Muscle of leg (tissue), 11 donors: ENCODE data around the gene THSD7A. TPM values are rescaled to one million over a fixed set of nuclear protein-coding genes. Genes with fewer than 3 reads are reported as not detected.

Source experiments
- DNase-seq: peaks from one replicate; pipeline ENCODE4 v3.0.0; 2013
- H3K27ac ChIP-seq: one replicate; pipeline ENCODE4 v1.5.1; 2013; ENCODE audit warnings: mild to moderate bottlenecking, low read length, control low read depth
- H3K27me3 ChIP-seq: one replicate; pipeline ENCODE4 v1.6.1; 2013; ENCODE audit warnings: low read length; ENCODE audit not compliant: control insufficient read depth, insufficient read depth
- H3K36me3 ChIP-seq: one replicate; pipeline ENCODE4 v1.6.1; 2013; ENCODE audit warnings: low read length; ENCODE audit not compliant: control insufficient read depth, insufficient read depth
- H3K4me1 ChIP-seq: one replicate; pipeline ENCODE4 v1.6.1; 2013; ENCODE audit warnings: low read length; ENCODE audit not compliant: control insufficient read depth, insufficient read depth
- H3K4me3 ChIP-seq: one replicate; pipeline ENCODE4 v1.5.1; 2013; ENCODE audit warnings: low read length, control low read depth
- H3K9me3 ChIP-seq: replicated peaks from 2 replicates; pipeline ENCODE4 v1.6.1; 2013; ENCODE audit warnings: low read depth, low read length; ENCODE audit not compliant: control insufficient read depth
- WGBS: methylation state at CpG from one replicate; pipeline ENCODE4 v1.1.5; 2013; ENCODE audit warnings: missing lambda C conversion rate; ENCODE audit not compliant: insufficient coverage; 5-methylcytosine and 5-hydroxymethylcytosine counted together
- polyA plus RNA-seq, 8 donors: library from polyadenylated mRNA; unstranded; fragments of 120-200 nt; gene quantifications; one replicate each; pipeline versions ENCODE4 v1.2.1 to v1.2.3, GENCODE V29; 2013; ENCODE audit warnings: inconsistent platforms in 1 of 8, low replicate concordance in 1 of 8; ENCODE audit not compliant: insufficient read length in 8 of 8, insufficient read depth in 1 of 8
- total RNA-seq: library from RNA; stranded (reverse); fragments of 120-200 nt; gene quantifications from one replicate; pipeline ENCODE4 v1.2.4, GENCODE V29; 2013

The THSD7A gene
- total and polyA plus RNA-seq, 9 donors: 2.5 to 6.4 (median 3.6) TPM

DNA sequence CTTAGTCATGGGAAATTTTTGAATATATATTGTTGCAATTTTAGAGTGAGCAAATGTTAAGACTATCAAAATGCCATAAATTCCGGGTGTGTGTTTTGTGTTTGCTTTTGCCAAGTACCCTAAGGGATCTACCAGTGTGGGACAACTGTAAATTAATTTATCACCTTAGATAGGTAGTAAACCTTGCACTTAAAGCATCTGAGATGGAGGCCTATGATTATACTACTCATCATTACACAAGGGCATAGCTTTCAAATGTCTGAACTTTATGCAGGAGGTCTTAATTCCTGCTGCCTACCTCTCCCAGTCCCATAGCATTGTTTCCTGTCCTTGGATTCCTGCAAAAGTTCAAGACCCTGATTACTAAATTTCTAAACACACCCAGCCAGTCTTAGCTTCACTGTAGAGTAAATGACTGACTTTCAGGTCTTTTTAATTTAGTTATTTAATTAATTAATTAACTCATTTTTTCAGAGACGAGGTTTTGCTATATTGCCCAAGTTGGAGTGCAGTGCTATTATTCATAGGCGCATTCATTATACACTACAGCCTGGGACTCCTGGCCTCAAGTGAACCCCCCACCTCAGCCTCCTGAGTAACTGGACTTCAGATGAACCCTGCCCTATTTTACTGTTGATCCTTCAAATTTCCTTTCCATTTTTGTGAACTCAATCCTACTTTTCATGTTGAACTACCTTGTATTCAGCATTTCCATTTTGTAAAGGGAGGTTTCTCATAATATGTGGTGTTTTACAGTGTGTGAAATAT lies 47.0 kb downstream of the THSD7A start:
- Histone ChIP-seq H3K4me1 (no peaks in the 10 kb centered on the region), H3K36me3 (no peaks in the 10 kb centered on the region), H3K27ac (no peak overlapping the region), H3K9me3 (no peaks in the 10 kb centered on the region), H3K27me3 (no peaks in the 10 kb centered on the region), H3K4me3 (no peak overlapping the region)
- 93% methylated on average over 3 of the region's 3 CpGs for WGBS
- DNase-seq: no peak

DNA sequence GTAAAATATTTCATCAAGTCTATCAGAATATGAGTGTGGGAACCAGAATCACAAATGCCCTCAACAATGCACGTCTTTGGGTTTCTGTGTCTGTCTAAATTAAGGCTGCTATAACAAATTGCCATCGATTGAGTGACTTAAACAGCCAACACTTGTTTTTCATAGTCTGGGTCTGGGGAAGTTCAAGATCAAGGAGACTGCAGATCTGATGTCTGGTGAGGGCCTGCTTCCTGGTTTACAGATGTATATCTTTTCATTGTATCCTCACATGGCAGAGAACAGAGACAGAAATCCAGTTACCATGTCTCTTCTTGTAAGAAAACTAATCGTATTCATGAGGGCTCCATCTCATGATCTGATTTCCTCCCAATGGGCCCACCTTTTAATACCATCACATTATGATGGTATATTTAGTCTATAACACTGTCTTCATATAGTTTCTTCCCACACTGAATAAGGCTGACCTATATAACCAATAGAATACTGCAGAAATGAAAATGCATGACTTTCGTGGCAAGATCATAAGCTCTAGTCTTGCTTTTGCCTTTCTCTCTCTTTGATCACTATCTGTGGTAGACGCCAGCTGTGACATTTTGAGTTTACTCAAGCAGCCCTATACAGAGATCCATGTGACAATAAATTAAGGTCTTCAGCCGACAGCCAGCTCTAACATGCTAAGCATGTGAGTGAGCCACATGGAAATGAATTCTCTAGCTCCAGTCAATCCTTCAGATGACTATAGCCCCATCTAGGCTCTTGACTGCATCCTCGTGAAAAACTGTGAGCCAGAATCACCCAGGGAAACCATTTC lies 51.9 kb downstream of the THSD7A start:
- H3K4me3 ChIP-seq: no peak overlapping the region
- no peaks in the 10 kb centered on the region for H3K9me3 ChIP-seq
- H3K27me3 ChIP-seq: no peaks in the 10 kb centered on the region
- H3K4me1 ChIP-seq: no peaks in the 10 kb centered on the region
- WGBS: 100% methylated on average over 1 of the region's 7 CpGs
- no peak for DNase-seq
- no peak overlapping the region for H3K27ac ChIP-seq
- H3K36me3 ChIP-seq: no peaks in the 10 kb centered on the region

DNA sequence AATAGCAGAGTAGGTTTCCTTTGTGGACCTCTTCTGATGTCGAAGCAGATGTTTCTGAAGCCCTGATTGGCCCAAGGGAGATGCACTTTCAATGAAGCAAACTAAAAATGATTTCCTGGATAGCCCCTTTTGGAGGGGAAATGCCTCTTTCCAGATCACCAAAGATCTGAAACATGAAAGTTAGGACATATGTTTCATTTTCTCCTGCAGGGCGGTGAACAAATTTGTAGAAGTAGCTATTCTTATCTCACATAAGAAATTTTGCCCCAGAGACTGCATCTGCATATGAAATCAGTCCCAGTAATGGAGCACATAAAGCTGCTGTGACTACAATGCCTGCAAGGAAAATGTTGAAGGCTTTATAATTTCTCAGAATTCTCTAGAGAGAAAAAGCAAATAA lies 56.0 kb downstream of the THSD7A start:
- DNase-seq: peak; percentile 36
- Histone ChIP-seq H3K4me1 (no peaks in the 10 kb centered on the region), H3K36me3 (no peaks in the 10 kb centered on the region), H3K27ac (no peak overlapping the region), H3K9me3 (no peaks in the 10 kb centered on the region), H3K27me3 (no peaks in the 10 kb centered on the region), H3K4me3 (no peak overlapping the region)
- no CpG with 5 or more reads among the region's 2 CpGs for WGBS

DNA sequence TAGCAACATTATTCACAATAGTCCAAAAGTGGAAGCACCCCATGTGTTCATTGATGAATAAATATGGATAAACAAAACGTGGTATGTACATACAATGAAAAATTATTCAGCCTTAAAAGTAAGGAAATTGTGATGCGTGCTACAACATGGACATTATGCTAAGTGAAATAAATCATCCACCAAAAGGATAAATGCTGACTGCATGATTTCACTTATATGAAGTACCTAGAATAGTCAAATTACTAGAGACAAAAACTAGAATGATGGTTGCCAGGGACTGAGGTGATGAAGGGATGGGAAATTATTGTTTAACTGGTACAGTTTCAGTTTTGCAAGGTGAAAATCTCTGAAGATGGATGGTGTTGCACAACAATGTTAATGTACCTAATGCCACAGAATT lies 56.6 kb downstream of the THSD7A start:
- no peaks in the 10 kb centered on the region for H3K9me3 ChIP-seq
- WGBS: no CpG with 5 or more reads among the region's 2 CpGs
- no peak overlapping the region for H3K27ac ChIP-seq
- H3K4me3 ChIP-seq: no peak overlapping the region
- DNase-seq: no peak
- no peaks in the 10 kb centered on the region for H3K27me3 ChIP-seq
- no peaks in the 10 kb centered on the region for H3K36me3 ChIP-seq
- no peaks in the 10 kb centered on the region for H3K4me1 ChIP-seq

DNA sequence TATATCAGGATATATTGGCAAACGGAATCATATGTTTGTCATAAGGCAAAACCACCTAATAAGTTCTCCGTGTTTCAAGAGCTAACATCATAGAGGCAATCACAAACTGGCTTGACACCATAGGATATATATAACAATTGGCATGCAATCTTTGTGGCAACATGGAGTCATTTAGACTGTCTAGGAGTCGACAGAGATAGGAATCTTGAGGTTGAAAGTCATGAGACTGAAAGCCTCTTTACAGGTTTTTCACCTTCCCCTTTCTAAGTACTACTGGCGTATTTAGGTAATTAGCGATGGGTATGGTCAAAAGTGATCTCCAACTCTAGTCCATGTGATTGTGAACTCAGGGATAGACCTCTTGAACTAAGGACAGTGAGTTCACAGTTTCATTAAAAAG lies 63.7 kb downstream of the THSD7A start:
- Histone ChIP-seq H3K9me3 (no peaks in the 10 kb centered on the region), H3K27ac (no peak overlapping the region), H3K27me3 (no peaks in the 10 kb centered on the region), H3K4me1 (no peaks in the 10 kb centered on the region), H3K36me3 (no peaks in the 10 kb centered on the region), H3K4me3 (no peak overlapping the region)
- no peak for DNase-seq
- 100% methylated on average over 2 of the region's 5 CpGs for WGBS

DNA sequence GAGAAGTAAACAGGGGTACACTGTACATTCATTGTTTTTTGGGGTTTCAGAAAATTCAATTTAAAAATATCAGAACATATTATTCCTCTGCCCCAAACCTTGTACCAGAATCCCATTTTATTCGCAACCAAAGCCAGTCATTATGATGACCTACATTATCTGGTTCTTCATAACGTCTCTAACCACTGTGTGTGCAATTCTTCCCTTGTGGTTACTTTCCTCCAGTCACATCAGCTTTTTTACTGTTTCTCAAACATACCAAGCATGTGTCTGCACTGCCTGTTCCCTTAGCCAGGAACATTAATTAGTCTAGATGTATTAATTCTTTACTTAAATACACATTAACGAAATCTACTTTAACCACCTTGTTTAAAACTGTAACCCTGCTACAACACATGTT lies 64.8 kb downstream of the THSD7A start:
- 79% methylated on average over 2 of the region's 3 CpGs for WGBS
- H3K9me3 ChIP-seq: no peaks in the 10 kb centered on the region
- no peak for DNase-seq
- no peaks in the 10 kb centered on the region for H3K36me3 ChIP-seq
- H3K4me1 ChIP-seq: no peaks in the 10 kb centered on the region
- no peak overlapping the region for H3K4me3 ChIP-seq
- H3K27ac ChIP-seq: no peak overlapping the region
- H3K27me3 ChIP-seq: no peaks in the 10 kb centered on the region

DNA sequence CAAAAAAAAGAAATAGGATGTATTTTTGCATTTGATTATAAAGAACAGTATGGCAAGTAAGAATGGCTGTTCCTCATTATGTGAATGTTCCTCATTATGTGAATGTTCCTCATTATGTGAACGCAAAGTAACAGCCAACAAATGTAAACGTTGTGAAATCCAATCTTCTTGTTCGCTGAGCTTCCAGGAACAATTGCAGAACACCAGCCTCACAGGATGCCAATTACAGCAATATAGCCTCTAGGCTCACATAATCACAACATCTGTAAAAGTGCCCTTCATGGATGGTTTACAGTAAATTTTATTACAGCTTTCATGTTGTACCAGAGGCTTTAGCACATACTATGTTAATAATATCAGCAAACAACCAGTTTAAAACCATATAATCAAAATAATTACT lies 71.6 kb downstream of the THSD7A start:
- WGBS: no CpG with 5 or more reads among the region's 3 CpGs
- Histone ChIP-seq H3K4me1 (no peaks in the 10 kb centered on the region), H3K27ac (no peak overlapping the region), H3K4me3 (no peak overlapping the region), H3K36me3 (no peaks in the 10 kb centered on the region), H3K27me3 (no peaks in the 10 kb centered on the region), H3K9me3 (no peaks in the 10 kb centered on the region)
- peak; percentile 24 for DNase-seq

DNA sequence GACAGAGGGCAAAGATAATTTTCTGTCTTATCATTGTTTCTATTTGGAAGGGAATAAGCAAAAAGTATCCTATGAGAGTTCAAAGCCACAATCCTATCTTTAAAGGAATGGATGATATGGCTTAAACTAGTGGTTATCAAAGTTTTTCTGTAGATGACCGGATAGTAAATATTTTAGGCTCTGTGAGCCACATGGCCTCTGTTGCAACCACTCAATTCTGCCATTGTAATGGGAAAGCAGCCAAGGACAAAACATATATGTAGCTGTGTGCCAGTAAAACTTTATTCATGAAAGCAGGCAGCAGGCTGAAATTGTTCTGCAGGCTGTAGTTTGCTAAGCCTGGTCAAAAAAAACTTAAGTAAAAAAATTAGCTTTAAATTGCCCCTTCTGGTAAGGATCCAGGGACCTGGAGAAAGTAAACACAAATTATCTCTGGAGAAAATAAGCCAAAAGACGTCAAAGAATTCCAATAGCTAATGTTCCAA lies 73.3 kb downstream of the THSD7A start:
- DNase-seq: no peak
- no CpG with 5 or more reads among the region's 2 CpGs for WGBS
- Histone ChIP-seq H3K4me3 (no peak overlapping the region), H3K4me1 (no peaks in the 10 kb centered on the region), H3K27ac (no peak overlapping the region), H3K9me3 (no peaks in the 10 kb centered on the region), H3K36me3 (no peaks in the 10 kb centered on the region), H3K27me3 (no peaks in the 10 kb centered on the region)

DNA sequence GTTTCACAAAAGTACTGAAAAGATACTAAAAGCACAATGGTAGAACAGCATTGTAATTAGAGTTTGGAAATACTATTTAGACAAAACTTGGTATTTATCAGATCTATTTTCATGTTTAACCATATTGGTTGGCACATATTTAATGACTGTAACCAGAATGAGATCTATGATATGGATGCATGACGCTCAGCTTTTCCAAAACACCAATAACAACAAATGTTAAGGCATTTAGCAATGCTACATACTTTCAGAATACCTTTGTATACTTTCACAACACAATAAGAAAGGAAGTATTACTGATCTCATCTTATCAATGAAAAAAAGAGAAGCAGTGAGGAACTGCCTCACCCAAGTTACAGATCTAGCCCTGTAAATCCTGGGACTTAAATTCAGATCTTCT lies 74.8 kb downstream of the THSD7A start:
- WGBS: no CpG with 5 or more reads among the region's 1 CpG
- Histone ChIP-seq H3K27ac (no peak overlapping the region), H3K36me3 (no peaks in the 10 kb centered on the region), H3K4me3 (no peak overlapping the region), H3K9me3 (no peaks in the 10 kb centered on the region), H3K4me1 (no peaks in the 10 kb centered on the region), H3K27me3 (no peaks in the 10 kb centered on the region)
- no peak for DNase-seq

DNA sequence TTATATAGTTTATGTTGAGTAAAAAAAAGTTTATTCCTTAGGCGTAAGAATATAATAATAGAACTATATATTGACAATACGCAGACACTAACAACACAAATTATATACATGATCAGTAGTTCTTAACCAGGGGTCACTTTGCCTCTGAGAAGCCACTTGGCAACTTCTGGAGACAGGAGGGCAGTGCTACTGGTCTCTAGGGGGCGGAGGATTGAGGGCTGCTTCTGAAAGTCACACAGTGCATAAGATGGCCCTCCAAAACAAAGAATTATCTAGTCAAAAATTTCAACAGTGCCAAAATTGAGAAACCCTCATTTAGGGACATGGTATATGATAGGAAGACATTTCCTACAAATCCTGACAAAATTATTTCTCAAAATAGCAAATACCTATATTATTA lies 77.1 kb downstream of the THSD7A start:
- no CpG with 5 or more reads among the region's 3 CpGs for WGBS
- no peak overlapping the region for H3K4me3 ChIP-seq
- no peaks in the 10 kb centered on the region for H3K36me3 ChIP-seq
- no peaks in the 10 kb centered on the region for H3K4me1 ChIP-seq
- no peak for DNase-seq
- no peaks in the 10 kb centered on the region for H3K27me3 ChIP-seq
- no peak overlapping the region for H3K27ac ChIP-seq
- H3K9me3 ChIP-seq: no peaks in the 10 kb centered on the region
